ENCODE measurements around the gene OBSCN. TPM values are rescaled to one million over a fixed set of nuclear protein-coding genes. Genes with fewer than 3 reads are reported as not detected.

Gene OBSCN, protein sequence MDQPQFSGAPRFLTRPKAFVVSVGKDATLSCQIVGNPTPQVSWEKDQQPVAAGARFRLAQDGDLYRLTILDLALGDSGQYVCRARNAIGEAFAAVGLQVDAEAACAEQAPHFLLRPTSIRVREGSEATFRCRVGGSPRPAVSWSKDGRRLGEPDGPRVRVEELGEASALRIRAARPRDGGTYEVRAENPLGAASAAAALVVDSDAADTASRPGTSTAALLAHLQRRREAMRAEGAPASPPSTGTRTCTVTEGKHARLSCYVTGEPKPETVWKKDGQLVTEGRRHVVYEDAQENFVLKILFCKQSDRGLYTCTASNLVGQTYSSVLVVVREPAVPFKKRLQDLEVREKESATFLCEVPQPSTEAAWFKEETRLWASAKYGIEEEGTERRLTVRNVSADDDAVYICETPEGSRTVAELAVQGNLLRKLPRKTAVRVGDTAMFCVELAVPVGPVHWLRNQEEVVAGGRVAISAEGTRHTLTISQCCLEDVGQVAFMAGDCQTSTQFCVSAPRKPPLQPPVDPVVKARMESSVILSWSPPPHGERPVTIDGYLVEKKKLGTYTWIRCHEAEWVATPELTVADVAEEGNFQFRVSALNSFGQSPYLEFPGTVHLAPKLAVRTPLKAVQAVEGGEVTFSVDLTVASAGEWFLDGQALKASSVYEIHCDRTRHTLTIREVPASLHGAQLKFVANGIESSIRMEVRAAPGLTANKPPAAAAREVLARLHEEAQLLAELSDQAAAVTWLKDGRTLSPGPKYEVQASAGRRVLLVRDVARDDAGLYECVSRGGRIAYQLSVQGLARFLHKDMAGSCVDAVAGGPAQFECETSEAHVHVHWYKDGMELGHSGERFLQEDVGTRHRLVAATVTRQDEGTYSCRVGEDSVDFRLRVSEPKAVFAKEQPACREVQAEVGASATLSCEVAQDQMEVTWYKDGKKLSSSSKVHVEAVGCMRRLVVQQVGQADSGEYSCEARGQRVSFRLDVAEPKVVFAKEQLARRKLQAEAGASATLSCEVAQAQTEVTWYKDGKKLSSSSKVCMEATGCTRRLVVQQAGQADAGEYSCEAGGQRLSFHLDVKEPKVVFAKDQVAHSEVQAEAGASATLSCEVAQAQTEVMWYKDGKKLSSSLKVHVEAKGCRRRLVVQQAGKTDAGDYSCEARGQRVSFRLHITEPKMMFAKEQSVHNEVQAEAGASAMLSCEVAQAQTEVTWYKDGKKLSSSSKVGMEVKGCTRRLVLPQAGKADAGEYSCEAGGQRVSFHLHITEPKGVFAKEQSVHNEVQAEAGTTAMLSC (N-terminal part only)
- 10 to 100 TPM; 34.3 to 45.2 TPM for total RNA-seq

- 63% methylated on average over 16 of the region's 30 CpGs for WGBS
- H3K27ac ChIP-seq: no peak within 1 kb of the TSS
- no peaks in the 10 kb centered on the region for H3K4me1 ChIP-seq (replicated peaks)
- H3K9me3 ChIP-seq: no peaks in the 10 kb centered on the region
- H3K36me3 ChIP-seq: no peaks in the 10 kb centered on the region
- H3K4me3 ChIP-seq: no peak within 1 kb of the TSS
- TF ChIP-seq POLR2AphosphoS5 (IDR thresholded peaks at IDR 0.05) (no peak), POLR2A (IDR thresholded peaks at IDR 0.05) (no peak), CTCF (IDR thresholded peaks at IDR 0.05) (no peak)
- no peaks in the 10 kb centered on the region for H3K27me3 ChIP-seq (replicated peaks; ENCODE audit: insufficient read depth)
- no peak for DNase-seq (ENCODE audit: low spot score)
- intact Hi-C loops (cut with DNase I): no loop called here
Observed at GRCh38 chr1:228207851-228208821, at the start of gene OBSCN. Gene OBSCN, plus strand, starts transcription at chr1:228208044. Its CDS starts 3,740 bp downstream, at chr1:228211784.

DNA sequence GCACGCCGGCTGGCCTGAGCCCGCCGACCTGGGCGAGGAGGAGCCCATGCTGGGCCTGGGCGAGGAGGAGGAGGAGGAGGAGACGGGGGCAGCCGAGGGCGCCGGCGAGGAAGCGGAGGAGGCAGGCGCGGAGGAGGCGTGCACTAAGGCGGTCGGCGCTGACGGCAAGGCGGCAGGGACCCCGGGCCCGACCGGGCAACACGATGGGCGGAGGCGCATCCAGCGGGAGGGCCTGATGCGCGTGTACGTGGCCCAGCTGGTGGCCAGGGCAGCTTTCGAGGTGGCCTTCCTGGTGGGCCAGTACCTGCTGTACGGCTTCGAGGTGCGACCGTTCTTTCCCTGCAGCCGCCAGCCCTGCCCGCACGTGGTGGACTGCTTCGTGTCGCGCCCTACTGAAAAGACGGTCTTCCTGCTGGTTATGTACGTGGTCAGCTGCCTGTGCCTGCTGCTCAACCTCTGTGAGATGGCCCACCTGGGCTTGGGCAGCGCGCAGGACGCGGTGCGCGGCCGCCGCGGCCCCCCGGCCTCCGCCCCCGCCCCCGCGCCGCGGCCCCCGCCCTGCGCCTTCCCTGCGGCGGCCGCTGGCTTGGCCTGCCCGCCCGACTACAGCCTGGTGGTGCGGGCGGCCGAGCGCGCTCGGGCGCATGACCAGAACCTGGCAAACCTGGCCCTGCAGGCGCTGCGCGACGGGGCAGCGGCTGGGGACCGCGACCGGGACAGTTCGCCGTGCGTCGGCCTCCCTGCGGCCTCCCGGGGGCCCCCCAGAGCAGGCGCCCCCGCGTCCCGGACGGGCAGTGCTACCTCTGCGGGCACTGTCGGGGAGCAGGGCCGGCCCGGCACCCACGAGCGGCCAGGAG is 49.5 kb upstream of the OBSCN start:
- Histone ChIP-seq H3K27me3 (replicated peaks; ENCODE audit: insufficient read depth) (no peaks in the 10 kb centered on the region), H3K9me3 (no peaks in the 10 kb centered on the region), H3K4me3 (no peak overlapping the region), H3K4me1 (replicated peaks) (no peaks in the 10 kb centered on the region), H3K27ac (no peak overlapping the region), H3K36me3 (no peaks in the 10 kb centered on the region)
- 50% methylated on average over 70 of the region's 98 CpGs for WGBS
- intact Hi-C loops (cut with DNase I): no loop called here
- DNase-seq (ENCODE audit: low spot score): no peak
- TF ChIP-seq CTCF (IDR thresholded peaks at IDR 0.05) (no peak), POLR2A (IDR thresholded peaks at IDR 0.05) (no peak), POLR2AphosphoS5 (IDR thresholded peaks at IDR 0.05) (no peak)

DNA sequence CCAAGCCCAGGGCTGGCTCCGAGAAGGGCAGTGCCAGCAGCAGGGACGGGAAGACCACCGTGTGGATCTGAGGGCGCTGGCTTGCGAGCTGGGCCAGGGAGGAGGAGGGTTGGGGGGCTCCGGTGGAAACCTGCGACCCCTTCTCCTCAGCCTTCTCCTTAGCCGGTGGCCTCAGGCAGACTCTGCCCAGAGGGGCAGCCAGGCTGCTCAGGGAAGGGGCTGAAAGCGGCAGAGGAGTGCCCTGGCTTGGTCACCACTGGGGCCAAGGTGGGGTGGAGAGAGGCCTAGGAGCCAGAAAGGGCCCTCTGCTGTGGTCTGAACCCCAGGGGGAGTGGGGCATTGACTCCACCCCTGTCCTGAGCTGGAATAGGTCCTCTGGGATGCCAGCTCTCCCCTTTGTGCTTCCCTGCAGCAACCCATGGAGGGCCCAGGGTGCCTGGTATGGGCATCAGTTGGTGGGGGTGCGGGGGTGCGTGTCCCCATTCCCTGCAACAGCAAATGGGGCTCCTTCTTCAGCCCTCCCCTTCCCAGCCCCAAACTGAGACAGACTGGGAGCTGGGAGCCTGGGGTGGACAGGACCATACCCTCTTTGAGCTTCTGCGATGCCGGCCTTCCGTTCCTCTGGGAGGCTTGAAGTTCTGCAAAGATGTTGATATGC is 48.7 kb upstream of the OBSCN start:
- 79% methylated on average over 14 of the region's 14 CpGs for WGBS
- no peaks in the 10 kb centered on the region for H3K36me3 ChIP-seq
- DNase-seq (ENCODE audit: low spot score): no peak

More for the DNA sequence above, 48.7 kb upstream of the OBSCN start:
- no peaks in the 10 kb centered on the region for H3K27me3 ChIP-seq (replicated peaks; ENCODE audit: insufficient read depth)
- intact Hi-C loops (cut with DNase I): no loop called here
- H3K9me3 ChIP-seq: no peaks in the 10 kb centered on the region
- no peak overlapping the region for H3K4me3 ChIP-seq
- no peak overlapping the region for H3K27ac ChIP-seq
- TF ChIP-seq CTCF (IDR thresholded peaks at IDR 0.05): no peak
- TF ChIP-seq POLR2AphosphoS5 (IDR thresholded peaks at IDR 0.05): no peak
- no peak for TF ChIP-seq POLR2A (IDR thresholded peaks at IDR 0.05)
- H3K4me1 ChIP-seq (replicated peaks): no peaks in the 10 kb centered on the region

All from prostate gland (tissue), 2 donors.